LNCAP (cell line): ENCODE measurements around the gene SPAG6.

ENCODE experiments used
- CTCF ChIP-seq: fragments of 450-650 bp; IDR thresholded peaks from 2 replicates; pipeline ENCODE4 v1.5.1; 2017; ENCODE audit warnings: mild to moderate bottlenecking

The SPAG6 gene

GRCh38 chr10:22334414-22335172 lies 10.7 kb upstream of the SPAG6 start:
- TF ChIP-seq CTCF = no peak

DNA sequence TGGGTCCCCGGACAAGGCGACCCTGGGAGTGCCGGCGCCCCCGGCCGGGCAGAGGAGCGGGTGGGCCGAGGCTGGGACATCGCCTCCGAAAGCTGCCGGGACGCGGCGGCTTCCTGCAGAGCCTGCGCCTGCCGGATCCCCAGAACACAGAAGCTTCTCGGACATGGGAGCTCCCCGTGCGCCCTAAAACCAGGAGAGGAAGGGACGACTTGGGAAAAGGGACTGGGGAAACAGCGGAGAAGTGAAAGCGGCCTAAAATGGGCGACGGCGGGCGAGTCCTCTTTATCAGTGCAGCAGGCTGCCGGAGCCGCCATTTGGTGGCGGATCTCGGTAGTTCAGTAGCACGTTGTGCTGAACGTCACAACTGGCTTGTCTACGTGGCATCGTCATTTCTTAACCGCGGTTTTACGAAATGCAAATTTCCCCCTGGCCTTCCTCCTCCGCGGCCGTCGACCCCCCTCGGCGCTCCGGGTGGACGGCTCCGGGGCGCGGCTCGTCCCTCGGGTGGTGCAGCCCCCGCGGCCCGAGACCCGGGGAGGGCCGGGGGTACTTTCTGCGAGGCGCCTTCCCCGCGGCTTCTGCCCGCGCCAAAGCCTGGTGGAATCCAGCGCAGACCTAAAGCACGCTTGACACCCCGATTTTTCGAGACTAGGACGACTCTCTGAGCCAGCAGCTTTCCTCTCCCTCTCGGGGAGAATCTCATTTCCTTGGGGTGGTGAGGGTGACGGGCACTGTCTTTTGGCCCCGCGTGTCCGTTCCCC lies 9.9 kb upstream of the SPAG6 start:
- TF ChIP-seq CTCF = no peak

GRCh38 chr10:22338185-22338900 lies 7.0 kb upstream of the SPAG6 start:
- no peak for TF ChIP-seq CTCF

DNA sequence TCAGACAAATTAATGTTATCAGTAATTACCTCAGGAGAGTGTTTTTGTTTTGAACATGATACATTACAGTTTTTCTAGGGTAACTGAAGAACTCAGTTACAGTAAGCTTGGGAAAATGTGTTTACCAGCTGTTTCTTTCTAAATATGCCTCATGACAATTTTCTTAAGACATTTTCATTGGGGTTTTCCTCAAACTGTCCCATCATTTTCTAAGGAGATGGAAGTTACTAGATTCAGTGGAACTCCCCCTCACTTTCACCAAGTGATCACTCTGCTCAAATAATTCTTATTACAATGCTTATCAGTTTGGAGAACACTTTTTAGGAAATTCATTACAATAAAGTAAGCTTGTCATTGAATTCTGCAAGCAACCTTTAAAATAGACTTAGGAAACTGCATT lies 6.4 kb upstream of the SPAG6 start:
- no peak for TF ChIP-seq CTCF

DNA sequence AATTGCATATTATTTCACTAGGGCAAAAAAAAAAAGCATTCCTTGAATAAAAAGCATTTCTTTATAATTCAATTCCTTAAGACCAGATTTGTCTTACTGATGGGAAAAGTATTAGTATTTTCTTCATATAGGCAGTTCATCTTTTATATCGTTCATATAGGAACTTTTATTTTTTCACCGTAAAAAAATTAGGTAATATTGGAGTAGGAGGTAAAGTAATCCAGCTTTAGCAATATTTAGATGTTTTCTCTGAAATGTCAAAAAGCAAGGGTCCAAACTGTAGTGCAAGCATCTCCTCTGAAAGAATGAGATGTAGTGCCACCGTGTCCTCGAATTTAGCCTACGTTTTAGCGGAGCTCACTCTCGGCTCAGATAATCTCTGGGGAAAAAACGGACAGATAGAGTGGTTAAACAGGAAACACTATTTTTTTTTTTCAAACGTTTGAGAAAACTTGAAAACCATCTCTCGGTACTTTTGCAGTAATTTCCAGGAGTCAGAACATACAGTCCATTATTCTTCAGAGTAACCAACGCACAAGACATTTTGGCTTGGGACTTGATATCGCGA lies 5.5 kb upstream of the SPAG6 start:
- TF ChIP-seq CTCF = no peak

DNA sequence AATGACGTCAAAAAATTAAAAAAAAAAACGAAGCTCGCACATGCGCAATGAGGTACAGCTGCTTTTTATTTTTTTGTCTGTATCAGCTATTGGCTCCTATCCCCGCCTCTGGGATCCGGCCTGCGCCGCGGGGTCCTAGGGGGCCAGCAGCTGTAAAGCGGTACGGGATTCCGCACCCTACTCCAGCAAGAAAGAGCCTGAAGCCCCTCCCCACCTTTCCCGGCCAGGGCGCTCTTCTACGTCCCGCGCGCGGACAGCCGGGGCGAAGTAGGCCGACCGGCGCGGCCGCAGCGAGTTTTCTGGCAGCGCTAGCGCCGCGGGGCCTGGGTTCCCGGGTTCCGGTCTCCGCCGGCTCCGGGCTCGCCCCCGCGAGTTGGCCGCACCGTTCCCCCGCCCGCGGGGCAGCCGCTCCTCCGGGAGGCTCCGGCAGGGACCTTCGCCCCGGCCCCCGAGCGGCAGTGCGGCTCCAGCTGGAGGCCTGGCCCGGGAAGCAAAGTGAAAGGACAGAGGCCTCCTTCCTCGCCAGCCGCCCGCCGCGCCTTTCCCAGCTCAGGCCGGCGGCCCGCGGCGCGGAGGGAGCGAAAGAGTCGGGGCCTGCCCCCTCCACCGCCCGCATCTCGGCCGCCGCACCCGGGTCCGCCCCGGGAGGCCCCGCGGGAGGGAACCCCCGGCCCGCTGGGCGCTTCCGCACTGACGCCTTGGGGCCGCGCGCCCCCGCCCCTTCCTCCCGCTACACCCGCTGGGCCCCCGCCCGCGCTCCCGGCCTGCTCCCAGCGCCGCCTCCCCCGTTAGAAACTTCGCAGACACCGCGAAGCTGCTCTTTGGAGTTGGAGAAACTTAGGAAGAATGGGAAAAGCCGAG lies 4.7 kb upstream of the SPAG6 start:
- TF ChIP-seq CTCF = no peak
